NB4 (cell line): Measurements from ENCODE around the gene TGM3.

Source experiments
- MYC ChIP-seq: IDR thresholded peaks from 2 replicates; pipeline ENCODE4 v1.6.1; 2011; ENCODE audit warnings: low read depth, low read length
- POLR2A ChIP-seq: IDR thresholded peaks from 2 replicates; pipeline ENCODE4 v1.6.1; 2011; ENCODE audit warnings: mild to moderate bottlenecking; ENCODE audit not compliant: insufficient read length; ENCODE audit errors: extremely low read depth
- TF ChIP-seq, protein P1 (sequence below): IDR thresholded peaks from one replicate; pipeline ENCODE4 v1.5.1; 2012; ENCODE audit warnings: low read depth, low read length
- TF ChIP-seq, protein P2 (sequence below): IDR thresholded peaks from 2 replicates; pipeline ENCODE4 v1.6.1; 2011; ENCODE audit warnings: low read depth, low read length

DNA sequence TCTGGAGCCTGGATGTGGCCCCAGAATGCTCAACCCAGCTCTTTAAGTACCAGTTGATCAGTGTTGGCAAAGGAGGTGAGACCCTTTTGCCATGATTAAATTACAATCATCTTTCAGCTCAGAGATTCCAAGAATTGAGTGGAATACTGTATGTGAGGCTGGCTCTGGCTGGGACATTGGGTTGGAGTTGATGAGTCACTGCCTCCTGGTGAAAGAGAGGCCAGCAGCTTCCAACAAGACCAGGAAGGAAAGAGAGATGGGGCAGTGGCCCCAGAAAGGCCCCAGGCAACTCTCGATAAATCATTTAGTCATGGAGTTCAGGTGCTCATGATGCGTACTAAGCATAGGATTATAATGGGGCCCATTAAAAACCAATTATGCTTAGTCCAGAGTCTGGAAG, 87.0 kb downstream of the TGM3 start:
- TF ChIP-seq, protein P1, sequence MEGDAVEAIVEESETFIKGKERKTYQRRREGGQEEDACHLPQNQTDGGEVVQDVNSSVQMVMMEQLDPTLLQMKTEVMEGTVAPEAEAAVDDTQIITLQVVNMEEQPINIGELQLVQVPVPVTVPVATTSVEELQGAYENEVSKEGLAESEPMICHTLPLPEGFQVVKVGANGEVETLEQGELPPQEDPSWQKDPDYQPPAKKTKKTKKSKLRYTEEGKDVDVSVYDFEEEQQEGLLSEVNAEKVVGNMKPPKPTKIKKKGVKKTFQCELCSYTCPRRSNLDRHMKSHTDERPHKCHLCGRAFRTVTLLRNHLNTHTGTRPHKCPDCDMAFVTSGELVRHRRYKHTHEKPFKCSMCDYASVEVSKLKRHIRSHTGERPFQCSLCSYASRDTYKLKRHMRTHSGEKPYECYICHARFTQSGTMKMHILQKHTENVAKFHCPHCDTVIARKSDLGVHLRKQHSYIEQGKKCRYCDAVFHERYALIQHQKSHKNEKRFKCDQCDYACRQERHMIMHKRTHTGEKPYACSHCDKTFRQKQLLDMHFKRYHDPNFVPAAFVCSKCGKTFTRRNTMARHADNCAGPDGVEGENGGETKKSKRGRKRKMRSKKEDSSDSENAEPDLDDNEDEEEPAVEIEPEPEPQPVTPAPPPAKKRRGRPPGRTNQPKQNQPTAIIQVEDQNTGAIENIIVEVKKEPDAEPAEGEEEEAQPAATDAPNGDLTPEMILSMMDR, result no peak
- TF ChIP-seq, protein P2, sequence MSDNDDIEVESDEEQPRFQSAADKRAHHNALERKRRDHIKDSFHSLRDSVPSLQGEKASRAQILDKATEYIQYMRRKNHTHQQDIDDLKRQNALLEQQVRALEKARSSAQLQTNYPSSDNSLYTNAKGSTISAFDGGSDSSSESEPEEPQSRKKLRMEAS, result no peak
- TF ChIP-seq POLR2A (no peak), MYC (no peak)
